ENCODE data around the gene MRGPRF.
A peak's percentile ranks its signal among the peaks of the same experiment; 100 is the strongest.

The MRGPRF gene

GRCh38 chr11:68968306-68969250 lies 44.5 kb downstream of the MRGPRF start:
- DNase-seq (ENCODE audit: low spot score): no peak
- no peaks in the 10 kb centered on the region for H3K9me3 Mint-ChIP-seq
- H3K4me3 Mint-ChIP-seq: no peak overlapping the region
- peaks cover 26% of the 10 kb centered on the region for H3K4me1 Mint-ChIP-seq (ENCODE audit: low read depth)
- peaks cover 6% of the 10 kb centered on the region for H3K36me3 Mint-ChIP-seq (ENCODE audit: low read depth)
- H3K27me3 Mint-ChIP-seq (ENCODE audit: low read depth): peaks cover 3% of the 10 kb centered on the region
- H3K27ac Mint-ChIP-seq: no peak overlapping the region

DNA sequence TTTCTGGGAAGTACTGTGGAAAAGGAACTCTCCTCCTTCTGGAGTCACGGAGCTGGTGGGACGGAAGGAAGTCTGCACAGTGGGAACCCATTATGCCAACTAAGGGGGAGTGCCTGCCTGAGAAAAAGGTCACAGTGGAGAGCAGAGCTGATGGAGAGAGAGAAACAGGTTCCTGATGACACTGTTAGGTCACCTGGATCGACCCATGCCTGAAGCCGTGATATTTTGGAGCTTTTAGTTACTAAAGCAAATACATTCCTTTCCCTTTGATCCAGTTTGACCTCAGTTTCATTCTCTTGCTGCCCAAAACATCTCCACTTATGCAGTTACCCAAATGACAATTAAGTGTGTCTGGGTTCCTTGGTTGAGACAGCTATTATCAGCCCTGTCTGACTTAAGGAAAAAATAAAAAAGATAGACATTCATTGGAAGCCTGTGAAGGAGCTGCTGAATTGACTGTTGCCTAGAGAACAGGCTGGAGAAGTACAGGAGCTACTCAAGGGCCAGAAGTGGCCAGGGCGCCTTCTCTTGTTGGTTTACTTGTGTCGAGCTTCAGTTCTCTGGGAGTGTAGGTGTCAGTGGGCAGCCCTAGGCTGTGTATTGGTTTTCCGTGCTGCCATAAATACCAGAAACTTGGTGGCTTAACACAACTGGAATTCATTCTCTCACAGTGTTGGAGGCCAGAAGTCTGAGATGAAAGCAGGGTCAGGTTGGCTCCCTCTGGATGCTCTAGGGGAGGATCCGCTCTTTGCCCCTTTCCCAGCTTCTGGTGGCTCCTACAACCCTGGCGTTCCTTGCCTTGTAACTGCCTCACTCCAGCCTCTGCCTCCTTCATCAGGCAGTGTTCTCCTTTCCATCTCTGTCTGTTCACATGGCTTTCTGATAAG lies 45.9 kb downstream of the MRGPRF start:
- H3K27me3 Mint-ChIP-seq (ENCODE audit: low read depth): peaks cover 3% of the 10 kb centered on the region
- no peak overlapping the region for H3K27ac Mint-ChIP-seq
- H3K4me3 Mint-ChIP-seq: no peak overlapping the region
- peaks cover 33% of the 10 kb centered on the region for H3K4me1 Mint-ChIP-seq (ENCODE audit: low read depth)
- no peak for DNase-seq (ENCODE audit: low spot score)
- H3K36me3 Mint-ChIP-seq (ENCODE audit: low read depth): peaks cover 11% of the 10 kb centered on the region
- no peaks in the 10 kb centered on the region for H3K9me3 Mint-ChIP-seq

- Mint-ChIP-seq H3K4me1 (ENCODE audit: low read depth) (peaks cover 33% of the 10 kb centered on the region), H3K36me3 (ENCODE audit: low read depth) (peaks cover 11% of the 10 kb centered on the region), H3K27ac (peak overlapping the region; percentile 88), H3K9me3 (no peaks in the 10 kb centered on the region), H3K4me3 (peak overlapping the region; percentile 70), H3K27me3 (ENCODE audit: low read depth) (no peaks in the 10 kb centered on the region)
- DNase-seq (ENCODE audit: low spot score): no peak
These were observed 46.9 kb downstream of the MRGPRF start for GRCh38 chr11:68965901-68966853.

DNA sequence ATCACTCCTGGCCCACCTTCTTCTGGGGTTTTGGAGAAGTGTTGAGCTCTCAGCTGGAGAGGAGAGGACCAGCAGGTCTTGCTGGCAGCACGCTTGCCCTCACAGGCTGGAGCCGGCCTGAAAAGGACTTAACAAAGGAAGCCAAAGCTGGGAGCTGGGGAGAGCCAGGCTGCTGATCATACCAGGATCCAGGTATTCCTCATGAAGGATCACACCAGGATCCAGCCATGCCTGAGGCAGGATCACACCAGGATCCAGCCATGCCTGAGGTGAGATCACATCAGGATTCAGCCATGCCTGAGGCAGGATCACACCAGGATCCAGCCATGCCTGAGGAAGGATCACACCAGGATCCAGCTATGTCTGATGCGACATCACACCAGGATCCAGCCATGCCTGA lies 49.3 kb downstream of the MRGPRF start:
- no peak for DNase-seq (ENCODE audit: low spot score)
- H3K9me3 Mint-ChIP-seq: no peaks in the 10 kb centered on the region
- peak overlapping the region; percentile 82 for H3K27ac Mint-ChIP-seq
- H3K36me3 Mint-ChIP-seq (ENCODE audit: low read depth): peaks cover 11% of the 10 kb centered on the region
- H3K4me1 Mint-ChIP-seq (ENCODE audit: low read depth): peaks cover 33% of the 10 kb centered on the region
- peak overlapping the region; percentile 26 for H3K4me3 Mint-ChIP-seq
- H3K27me3 Mint-ChIP-seq (ENCODE audit: low read depth): no peaks in the 10 kb centered on the region

GRCh38 chr11:68962527-68963250 lies 50.4 kb downstream of the MRGPRF start:
- Mint-ChIP-seq H3K27ac (peak overlapping the region; percentile 82), H3K36me3 (ENCODE audit: low read depth) (peaks cover 11% of the 10 kb centered on the region), H3K4me3 (peak overlapping the region; percentile 69), H3K27me3 (ENCODE audit: low read depth) (no peaks in the 10 kb centered on the region), H3K9me3 (no peaks in the 10 kb centered on the region), H3K4me1 (ENCODE audit: low read depth) (peaks cover 33% of the 10 kb centered on the region)
- no peak for DNase-seq (ENCODE audit: low spot score)

GRCh38 chr11:68961245-68961644 lies 51.8 kb downstream of the MRGPRF start:
- DNase-seq (ENCODE audit: low spot score): no peak
- Mint-ChIP-seq H3K36me3 (ENCODE audit: low read depth) (peaks cover 11% of the 10 kb centered on the region), H3K9me3 (no peaks in the 10 kb centered on the region), H3K27me3 (ENCODE audit: low read depth) (no peaks in the 10 kb centered on the region), H3K27ac (no peak overlapping the region), H3K4me3 (no peak overlapping the region), H3K4me1 (ENCODE audit: low read depth) (peaks cover 25% of the 10 kb centered on the region)

GRCh38 chr11:68960294-68961071 lies 52.6 kb downstream of the MRGPRF start:
- no peak for DNase-seq (ENCODE audit: low spot score)
- H3K4me1 Mint-ChIP-seq (ENCODE audit: low read depth): peaks cover 18% of the 10 kb centered on the region
- H3K4me3 Mint-ChIP-seq: no peak overlapping the region
- no peak overlapping the region for H3K27ac Mint-ChIP-seq
- H3K36me3 Mint-ChIP-seq (ENCODE audit: low read depth): peaks cover 8% of the 10 kb centered on the region
- H3K9me3 Mint-ChIP-seq: no peaks in the 10 kb centered on the region
- no peaks in the 10 kb centered on the region for H3K27me3 Mint-ChIP-seq (ENCODE audit: low read depth)

- Mint-ChIP-seq H3K4me3 (no peak overlapping the region), H3K36me3 (ENCODE audit: low read depth) (peaks cover 8% of the 10 kb centered on the region), H3K27ac (no peak overlapping the region), H3K27me3 (ENCODE audit: low read depth) (no peaks in the 10 kb centered on the region), H3K9me3 (no peaks in the 10 kb centered on the region), H3K4me1 (ENCODE audit: low read depth) (peaks cover 15% of the 10 kb centered on the region)
- no peak for DNase-seq (ENCODE audit: low spot score)
These were observed 53.4 kb downstream of the MRGPRF start for GRCh38 chr11:68959465-68960293.

DNA sequence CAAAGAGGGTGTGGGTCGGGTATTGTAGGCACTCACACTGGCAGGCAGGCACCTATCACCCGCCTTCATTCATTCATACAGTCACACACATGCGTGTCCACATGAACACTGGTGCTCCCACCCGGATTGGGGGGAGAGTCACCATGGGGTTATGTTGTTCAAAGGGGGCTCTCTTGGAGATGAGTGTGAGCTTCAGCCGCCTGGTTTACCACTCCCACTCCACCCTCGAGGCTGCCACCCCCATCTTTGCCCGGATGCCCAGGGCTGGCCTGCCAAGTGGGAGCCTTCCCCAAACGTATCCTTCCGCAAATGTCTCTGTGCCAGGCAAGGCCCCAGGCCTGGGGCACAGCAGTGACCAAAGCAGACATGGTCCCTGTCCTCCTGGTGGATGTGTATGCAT lies 54.8 kb downstream of the MRGPRF start:
- no peaks in the 10 kb centered on the region for H3K9me3 Mint-ChIP-seq
- peaks cover 5% of the 10 kb centered on the region for H3K36me3 Mint-ChIP-seq (ENCODE audit: low read depth)
- peaks cover 10% of the 10 kb centered on the region for H3K4me1 Mint-ChIP-seq (ENCODE audit: low read depth)
- H3K27ac Mint-ChIP-seq: no peak overlapping the region
- DNase-seq (ENCODE audit: low spot score): no peak
- no peaks in the 10 kb centered on the region for H3K27me3 Mint-ChIP-seq (ENCODE audit: low read depth)
- H3K4me3 Mint-ChIP-seq: no peak overlapping the region

DNA sequence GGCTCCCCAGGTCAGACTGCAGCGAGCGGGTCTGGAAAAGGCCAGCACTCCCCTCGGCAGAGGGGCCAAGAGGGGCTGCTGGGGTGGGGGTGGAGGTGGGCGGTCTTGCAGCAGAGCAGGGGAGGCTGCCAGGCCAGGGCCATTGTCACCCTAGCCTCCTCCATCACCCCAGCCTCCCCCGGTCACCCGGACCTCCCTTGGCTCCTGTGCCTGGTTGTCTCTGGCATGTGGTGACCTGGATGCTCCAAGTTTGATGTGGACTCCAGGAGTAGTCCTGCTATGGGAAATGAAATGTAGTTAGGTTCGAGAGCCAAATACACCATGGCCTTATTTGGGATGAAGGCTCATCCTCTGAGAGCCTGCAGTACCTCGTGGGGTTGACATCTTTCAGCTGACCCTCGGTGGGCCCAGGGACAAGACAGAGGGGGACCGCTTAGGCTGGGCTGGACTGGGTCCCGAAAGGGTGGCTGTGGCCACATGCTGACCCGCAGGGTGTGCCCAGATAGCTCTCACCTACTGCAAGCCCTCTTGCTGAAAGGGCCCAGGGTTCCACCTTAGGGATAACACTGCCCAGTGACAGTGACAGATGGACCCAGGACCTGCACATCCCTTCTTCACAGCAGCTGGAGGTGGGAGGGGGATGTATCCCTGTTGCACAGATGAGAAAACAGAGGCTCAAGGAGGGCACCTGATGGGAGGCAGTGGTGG lies 56.3 kb downstream of the MRGPRF start:
- no peak overlapping the region for H3K4me3 Mint-ChIP-seq
- H3K27ac Mint-ChIP-seq: no peak overlapping the region
- peaks cover 4% of the 10 kb centered on the region for H3K4me1 Mint-ChIP-seq (ENCODE audit: low read depth)
- DNase-seq (ENCODE audit: low spot score): no peak
- no peaks in the 10 kb centered on the region for H3K9me3 Mint-ChIP-seq
- H3K36me3 Mint-ChIP-seq (ENCODE audit: low read depth): no peaks in the 10 kb centered on the region
- no peaks in the 10 kb centered on the region for H3K27me3 Mint-ChIP-seq (ENCODE audit: low read depth)

DNA sequence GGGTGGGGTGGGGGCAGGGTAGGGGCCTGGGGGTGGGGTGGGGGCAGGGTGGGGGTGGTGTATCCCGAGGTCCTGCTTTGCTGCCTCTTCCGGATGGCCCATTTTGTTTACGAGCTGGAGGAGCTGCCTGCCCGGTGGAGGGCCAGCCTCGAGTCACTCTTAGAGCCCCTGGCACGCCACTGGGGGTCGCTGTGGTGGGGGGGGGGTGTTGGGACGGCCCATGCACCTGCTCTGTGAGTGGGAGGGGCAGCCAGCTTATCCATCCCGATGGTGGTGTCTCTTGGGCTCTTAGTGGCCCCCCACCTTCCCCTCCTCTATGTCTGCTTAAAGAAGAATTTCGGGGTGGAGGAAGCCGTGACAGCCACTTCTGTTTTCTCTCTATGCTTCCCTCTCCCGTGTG lies 56.9 kb downstream of the MRGPRF start:
- Mint-ChIP-seq H3K4me3 (no peak overlapping the region), H3K27ac (no peak overlapping the region), H3K9me3 (no peaks in the 10 kb centered on the region), H3K36me3 (ENCODE audit: low read depth) (no peaks in the 10 kb centered on the region), H3K4me1 (ENCODE audit: low read depth) (peaks cover 4% of the 10 kb centered on the region), H3K27me3 (ENCODE audit: low read depth) (no peaks in the 10 kb centered on the region)
- DNase-seq (ENCODE audit: low spot score): no peak
